GM10266 (cell line): ENCODE results near the gene SLC23A2.
"Not testable (repeated sequence)": the region's sequence is repeated elsewhere in the genome, so short reads cannot be mapped to it uniquely, and the experiment has no call there.

Experiments
- DNase-seq: peaks from one replicate; pipeline ENCODE4 v3.0.0; 2012; ENCODE audit errors: extremely low spot score
- CTCF ChIP-seq: IDR thresholded peaks from 2 replicates; pipeline ENCODE4 v1.5.1; 2012; ENCODE audit warnings: mild to moderate bottlenecking, low read depth; ENCODE audit not compliant: control insufficient read depth, insufficient read depth; ENCODE audit errors: missing control alignments

SLC23A2 gene

GRCh38 chr20:4987130-4987529 lies 14.2 kb downstream of the SLC23A2 start:
- TF ChIP-seq CTCF: no peak
- no peak for DNase-seq

GRCh38 chr20:4985658-4986057 lies 15.7 kb downstream of the SLC23A2 start:
- no peak for TF ChIP-seq CTCF
- DNase-seq: no peak

- no peak for TF ChIP-seq CTCF
- no peak for DNase-seq
Observed at GRCh38 chr20:4982281-4982680, 19.0 kb downstream of the SLC23A2 start.

- TF ChIP-seq CTCF: no peak
- no peak for DNase-seq
Observed at GRCh38 chr20:4979841-4980410, 21.4 kb downstream of the SLC23A2 start.

GRCh38 chr20:4978050-4978918 lies 23.0 kb downstream of the SLC23A2 start:
- DNase-seq: no peak
- no peak for TF ChIP-seq CTCF

- DNase-seq: not testable (repeated sequence)
Observed at GRCh38 chr20:4976014-4976413, 25.3 kb downstream of the SLC23A2 start.

GRCh38 chr20:4973330-4974097 lies 27.8 kb downstream of the SLC23A2 start:
- peak; percentile 69 for DNase-seq
- TF ChIP-seq CTCF: no peak
